ENCODE results near the gene USH1C. TPM values are rescaled to one million over a fixed set of nuclear protein-coding genes. Genes with fewer than 3 reads are reported as not detected.

Gene USH1C
- total RNA-seq, 3 donors from 2014 or later (not counting 1 experiment from before 2014, with no cell fraction given) = not detected

DNA sequence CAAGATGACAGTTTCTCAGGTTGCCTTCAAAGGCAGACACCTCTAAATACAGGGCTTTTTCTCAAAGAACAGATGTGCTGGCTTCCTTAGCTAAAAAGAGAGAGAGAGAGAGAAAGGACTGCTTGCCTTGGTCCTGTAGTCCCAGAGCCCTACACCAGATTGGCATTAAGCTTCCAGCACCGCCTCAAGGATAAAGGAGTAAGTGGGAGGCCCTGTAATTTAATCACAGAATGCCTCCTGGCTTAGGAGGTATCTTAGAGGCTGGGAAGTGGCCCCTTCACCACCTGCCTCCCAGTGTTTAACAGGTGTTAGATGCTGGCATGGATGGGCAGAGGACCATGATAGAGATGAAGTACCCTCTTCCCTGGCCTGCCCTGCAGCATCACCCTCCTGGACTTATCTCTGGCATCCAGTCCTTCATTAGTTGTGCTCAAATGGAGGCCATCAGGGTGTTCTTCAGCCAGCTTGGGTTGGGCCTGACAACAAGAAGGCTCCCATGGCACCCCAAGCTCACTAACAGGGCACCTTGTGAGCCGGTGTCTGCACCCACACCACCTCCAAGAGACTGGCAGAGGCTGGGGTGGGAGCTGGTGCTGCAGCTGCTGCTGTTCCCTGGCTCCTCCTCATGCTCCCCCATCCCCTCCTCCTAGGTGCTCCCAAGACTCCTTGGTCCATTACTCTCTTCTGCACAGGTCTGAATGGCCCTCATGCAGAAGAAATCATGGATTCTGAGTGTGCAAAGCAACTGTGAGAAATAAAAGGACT is 100.1 kb downstream of the USH1C start:
- no peaks in the 10 kb centered on the region for H3K9me3 ChIP-seq (ENCODE audit: control insufficient read depth, insufficient read depth, low read length)
- intact Hi-C loops (cut with micrococcal nuclease) = no loop called here
- ATAC-seq (no peak), DNase-seq (no peak)
- H3K4me3 ChIP-seq (ENCODE audit: low read length) = no peak overlapping the region
- H3K27me3 ChIP-seq (ENCODE audit: control insufficient read depth, insufficient read depth, low read length) = no peaks in the 10 kb centered on the region
- 91% methylated on average over 2 of the region's 2 CpGs for WGBS (ENCODE audit: insufficient coverage)
- no peaks in the 10 kb centered on the region for H3K4me1 Mint-ChIP-seq
- no peak overlapping the region for H3K27ac Mint-ChIP-seq
- H3K27me3 Mint-ChIP-seq (ENCODE audit: low read depth in 2 of 2) = peaks cover 0 to 5% of the 10 kb centered on the region in 2 donors
- no peak overlapping the region for H3K4me3 Mint-ChIP-seq
- no peaks in the 10 kb centered on the region for H3K4me1 ChIP-seq (ENCODE audit: control insufficient read depth, insufficient read depth, low read length)
- TF ChIP-seq, protein P1, sequence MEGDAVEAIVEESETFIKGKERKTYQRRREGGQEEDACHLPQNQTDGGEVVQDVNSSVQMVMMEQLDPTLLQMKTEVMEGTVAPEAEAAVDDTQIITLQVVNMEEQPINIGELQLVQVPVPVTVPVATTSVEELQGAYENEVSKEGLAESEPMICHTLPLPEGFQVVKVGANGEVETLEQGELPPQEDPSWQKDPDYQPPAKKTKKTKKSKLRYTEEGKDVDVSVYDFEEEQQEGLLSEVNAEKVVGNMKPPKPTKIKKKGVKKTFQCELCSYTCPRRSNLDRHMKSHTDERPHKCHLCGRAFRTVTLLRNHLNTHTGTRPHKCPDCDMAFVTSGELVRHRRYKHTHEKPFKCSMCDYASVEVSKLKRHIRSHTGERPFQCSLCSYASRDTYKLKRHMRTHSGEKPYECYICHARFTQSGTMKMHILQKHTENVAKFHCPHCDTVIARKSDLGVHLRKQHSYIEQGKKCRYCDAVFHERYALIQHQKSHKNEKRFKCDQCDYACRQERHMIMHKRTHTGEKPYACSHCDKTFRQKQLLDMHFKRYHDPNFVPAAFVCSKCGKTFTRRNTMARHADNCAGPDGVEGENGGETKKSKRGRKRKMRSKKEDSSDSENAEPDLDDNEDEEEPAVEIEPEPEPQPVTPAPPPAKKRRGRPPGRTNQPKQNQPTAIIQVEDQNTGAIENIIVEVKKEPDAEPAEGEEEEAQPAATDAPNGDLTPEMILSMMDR (IDR thresholded peaks at IDR 0.05) = no peak
- no peaks in the 10 kb centered on the region for H3K36me3 ChIP-seq (ENCODE audit: control insufficient read depth, insufficient read depth, low read length)
- H3K36me3 Mint-ChIP-seq = no peaks in the 10 kb centered on the region
- no peaks in the 10 kb centered on the region for H3K9me3 Mint-ChIP-seq
- H3K27ac ChIP-seq (ENCODE audit: low read length) = no peak overlapping the region

Other genes starting within 250 kb of the USH1C start
- 10 to 100 TPM in 1 of 3 donors, 1 to 10 TPM in 2; 6.3 to 10.1 (median 9.7) TPM for gene NCR3LG1, start 192.6 kb downstream of the USH1C start, total RNA-seq
- under 1 TPM in 1 of 3 donors, not detected in 2; 1.00 TPM for gene KCNJ11, start 155.8 kb downstream of the USH1C start, total RNA-seq
- gene ABCC8, start 67.6 kb downstream of the USH1C start, total RNA-seq = not detected
- gene OTOG, start 2.8 kb upstream of the USH1C start, total RNA-seq = not detected
- not detected for gene MYOD1, start 175.2 kb upstream of the USH1C start, total RNA-seq
- gene KCNC1, start 190.4 kb upstream of the USH1C start, total RNA-seq = not detected

Data from natural killer cell (primary cell).